Measurements from ENCODE around the gene GRAMD2B. TPM values are rescaled to one million over a fixed set of nuclear protein-coding genes. Genes with fewer than 3 reads are reported as not detected.

Gene GRAMD2B
- total RNA-seq, 1 experiment from 2014 or later, result 33.6 TPM

GRCh38 chr5:126443374-126443851 is 20.2 kb downstream of the GRAMD2B start:
- H3K9me2 ChIP-seq (replicated peaks; ENCODE audit: low read length), result no peaks in the 10 kb centered on the region
- H3K9me3 ChIP-seq (ENCODE audit: low read length), result no peaks in the 10 kb centered on the region
- peaks cover 63% of the 10 kb centered on the region for H3K79me2 ChIP-seq (ENCODE audit: low read length)
- H3K36me3 ChIP-seq (ENCODE audit: low read depth, low read length), result peaks cover 8% of the 10 kb centered on the region; the same call in 1 of the 2 replicates
- no peak overlapping the region for H3K9ac ChIP-seq (ENCODE audit: low read length)
- H3K27me3 ChIP-seq (ENCODE audit: low read length), result no peaks in the 10 kb centered on the region
- no peak overlapping the region for H2AFZ ChIP-seq (ENCODE audit: low read length)
- no peak overlapping the region for H3K4me2 ChIP-seq (ENCODE audit: low read length)
- TF ChIP-seq, protein P1, sequence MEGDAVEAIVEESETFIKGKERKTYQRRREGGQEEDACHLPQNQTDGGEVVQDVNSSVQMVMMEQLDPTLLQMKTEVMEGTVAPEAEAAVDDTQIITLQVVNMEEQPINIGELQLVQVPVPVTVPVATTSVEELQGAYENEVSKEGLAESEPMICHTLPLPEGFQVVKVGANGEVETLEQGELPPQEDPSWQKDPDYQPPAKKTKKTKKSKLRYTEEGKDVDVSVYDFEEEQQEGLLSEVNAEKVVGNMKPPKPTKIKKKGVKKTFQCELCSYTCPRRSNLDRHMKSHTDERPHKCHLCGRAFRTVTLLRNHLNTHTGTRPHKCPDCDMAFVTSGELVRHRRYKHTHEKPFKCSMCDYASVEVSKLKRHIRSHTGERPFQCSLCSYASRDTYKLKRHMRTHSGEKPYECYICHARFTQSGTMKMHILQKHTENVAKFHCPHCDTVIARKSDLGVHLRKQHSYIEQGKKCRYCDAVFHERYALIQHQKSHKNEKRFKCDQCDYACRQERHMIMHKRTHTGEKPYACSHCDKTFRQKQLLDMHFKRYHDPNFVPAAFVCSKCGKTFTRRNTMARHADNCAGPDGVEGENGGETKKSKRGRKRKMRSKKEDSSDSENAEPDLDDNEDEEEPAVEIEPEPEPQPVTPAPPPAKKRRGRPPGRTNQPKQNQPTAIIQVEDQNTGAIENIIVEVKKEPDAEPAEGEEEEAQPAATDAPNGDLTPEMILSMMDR (conservative IDR thresholded peaks at IDR 0.05; ENCODE audit: low read depth, low read length), result no peak
- no TSS peak for BruUV-seq (replicated peaks)
- no peaks in the 10 kb centered on the region for H3F3A ChIP-seq (ENCODE audit: low read length, unreplicated experiment)
- intact Hi-C loops (cut with micrococcal nuclease), result no loop called here
- H3K4me1 ChIP-seq (ENCODE audit: insufficient read depth, low read length), result peaks cover 25% of the 10 kb centered on the region
- ChIA-PET POLR2A (ENCODE audit: unreplicated experiment) (no interaction called here), CTCF (no interaction called here)
- ATAC-seq, result no peak
- DNase-seq, result no peak
- no peak overlapping the region for H3K27ac ChIP-seq (ENCODE audit: low read length)
- H4K20me1 ChIP-seq (ENCODE audit: low read length), result no peaks in the 10 kb centered on the region
- H3K4me3 ChIP-seq (ENCODE audit: low read length), result no peak overlapping the region

DNA sequence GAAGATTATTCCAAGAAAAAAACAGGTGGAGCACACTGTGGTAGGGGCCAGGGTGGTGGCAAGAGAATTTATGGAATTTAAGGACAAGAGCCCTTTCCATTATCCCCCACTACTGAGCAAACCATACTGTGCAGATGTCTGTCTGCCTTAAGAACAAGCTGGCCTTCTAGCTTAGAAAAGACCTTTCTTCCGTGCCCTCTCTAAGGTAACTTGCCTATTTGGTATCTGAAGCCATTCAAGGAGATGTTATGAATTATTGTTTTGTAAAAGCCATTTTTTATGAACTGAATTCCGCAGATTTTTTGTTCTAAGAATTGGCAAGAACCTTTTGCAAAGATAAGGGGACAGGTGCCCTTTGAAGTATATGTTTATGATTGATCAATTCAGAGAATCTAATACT is 20.9 kb downstream of the GRAMD2B start:
- H3K27me3 ChIP-seq (ENCODE audit: low read length), result no peaks in the 10 kb centered on the region
- no peaks in the 10 kb centered on the region for H3F3A ChIP-seq (ENCODE audit: low read length, unreplicated experiment)
- H3K9me2 ChIP-seq (replicated peaks; ENCODE audit: low read length), result no peaks in the 10 kb centered on the region
- H3K9me3 ChIP-seq (ENCODE audit: low read length), result no peaks in the 10 kb centered on the region
- H3K27ac ChIP-seq (ENCODE audit: low read length), result no peak overlapping the region
- H2AFZ ChIP-seq (ENCODE audit: low read length), result no peak overlapping the region
- no peaks in the 10 kb centered on the region for H4K20me1 ChIP-seq (ENCODE audit: low read length)
- peaks cover 5% of the 10 kb centered on the region; the same call in 1 of the 2 replicates for H3K36me3 ChIP-seq (ENCODE audit: low read depth, low read length)
- intact Hi-C loops (cut with micrococcal nuclease), result no loop called here
- DNase-seq, result no peak
- no peak overlapping the region for H3K4me2 ChIP-seq (ENCODE audit: low read length)
- no peak for ATAC-seq
- H3K4me3 ChIP-seq (ENCODE audit: low read length), result no peak overlapping the region
- ChIA-PET POLR2A (ENCODE audit: unreplicated experiment) (no interaction called here), CTCF (no interaction called here)
- TF ChIP-seq EZH2 (IDR thresholded peaks at IDR 0.05; ENCODE audit: low read length, unreplicated experiment) (no peak), EZH2phosphoT487 (IDR thresholded peaks at IDR 0.05; ENCODE audit: borderline replicate concordance, low read length) (no peak)
- TF ChIP-seq, protein P1 (conservative IDR thresholded peaks at IDR 0.05; ENCODE audit: low read depth, low read length), result no peak
- no peak overlapping the region for H3K9ac ChIP-seq (ENCODE audit: low read length)
- BruUV-seq (replicated peaks), result no TSS peak
- H3K79me2 ChIP-seq (ENCODE audit: low read length), result peaks cover 63% of the 10 kb centered on the region
- H3K4me1 ChIP-seq (ENCODE audit: insufficient read depth, low read length), result peaks cover 33% of the 10 kb centered on the region

GRCh38 chr5:126445502-126446174 is 22.4 kb downstream of the GRAMD2B start:
- Histone ChIP-seq H4K20me1 (ENCODE audit: low read length) (no peaks in the 10 kb centered on the region), H3K4me2 (ENCODE audit: low read length) (peak overlapping the region; percentile 79), H3K36me3 (ENCODE audit: low read depth, low read length) (peaks cover 5% of the 10 kb centered on the region; the same call in 1 of the 2 replicates), H3K9ac (ENCODE audit: low read length) (peak overlapping the region; percentile 53), H3K27me3 (ENCODE audit: low read length) (no peaks in the 10 kb centered on the region), H2AFZ (ENCODE audit: low read length) (no peak overlapping the region), H3F3A (ENCODE audit: low read length, unreplicated experiment) (no peaks in the 10 kb centered on the region), H3K79me2 (ENCODE audit: low read length) (peaks cover 57% of the 10 kb centered on the region), H3K9me2 (replicated peaks; ENCODE audit: low read length) (no peaks in the 10 kb centered on the region), H3K4me1 (ENCODE audit: insufficient read depth, low read length) (peaks cover 44% of the 10 kb centered on the region), H3K4me3 (ENCODE audit: low read length) (no peak overlapping the region), H3K9me3 (ENCODE audit: low read length) (no peaks in the 10 kb centered on the region), H3K27ac (ENCODE audit: low read length) (peak overlapping the region; percentile 95)
- intact Hi-C loops (cut with micrococcal nuclease), result loop anchor here (5.0 kb wide), 1 partner anchor 93 kb away; no protein-coding TSS in a partner anchor
- no TSS peak for BruUV-seq (replicated peaks)
- no peak for TF ChIP-seq EZH2phosphoT487 (IDR thresholded peaks at IDR 0.05; ENCODE audit: borderline replicate concordance, low read length)
- TF ChIP-seq, protein P1 (conservative IDR thresholded peaks at IDR 0.05; ENCODE audit: low read depth, low read length), result no peak
- ATAC-seq (peak; percentile 23; the same call in 1 of the 2 replicates), DNase-seq (peak; percentile 53)
- ChIA-PET POLR2A (ENCODE audit: unreplicated experiment) (interaction anchor here (0.6 to 1.0 kb wide), 3 partner anchors 13 to 94 kb away, joined by 6 to 21 read pairs (median 9); no protein-coding TSS in a partner anchor), CTCF (no interaction called here)
